Choroid plexus epithelial cell (primary cell): ENCODE measurements around the gene MMP15.

Experiments used
- DNase-seq: peaks from one replicate; pipeline ENCODE4 v3.0.0-alpha.2; 2010; ENCODE audit warnings: low read depth
- H3K4me3 ChIP-seq: 2 replicates; pipeline ENCODE4 v1.5.1; 2011; ENCODE audit warnings: low read depth, mild to moderate bottlenecking, control low read depth, low read length, moderate library complexity
- TF ChIP-seq, protein P1 (sequence below): conservative IDR thresholded peaks from 2 replicates; pipeline ENCODE4 v1.5.1; 2011; ENCODE audit warnings: low read depth, mild to moderate bottlenecking, control low read depth, inconsistent platforms, low read length, moderate library complexity

The MMP15 gene

DNA sequence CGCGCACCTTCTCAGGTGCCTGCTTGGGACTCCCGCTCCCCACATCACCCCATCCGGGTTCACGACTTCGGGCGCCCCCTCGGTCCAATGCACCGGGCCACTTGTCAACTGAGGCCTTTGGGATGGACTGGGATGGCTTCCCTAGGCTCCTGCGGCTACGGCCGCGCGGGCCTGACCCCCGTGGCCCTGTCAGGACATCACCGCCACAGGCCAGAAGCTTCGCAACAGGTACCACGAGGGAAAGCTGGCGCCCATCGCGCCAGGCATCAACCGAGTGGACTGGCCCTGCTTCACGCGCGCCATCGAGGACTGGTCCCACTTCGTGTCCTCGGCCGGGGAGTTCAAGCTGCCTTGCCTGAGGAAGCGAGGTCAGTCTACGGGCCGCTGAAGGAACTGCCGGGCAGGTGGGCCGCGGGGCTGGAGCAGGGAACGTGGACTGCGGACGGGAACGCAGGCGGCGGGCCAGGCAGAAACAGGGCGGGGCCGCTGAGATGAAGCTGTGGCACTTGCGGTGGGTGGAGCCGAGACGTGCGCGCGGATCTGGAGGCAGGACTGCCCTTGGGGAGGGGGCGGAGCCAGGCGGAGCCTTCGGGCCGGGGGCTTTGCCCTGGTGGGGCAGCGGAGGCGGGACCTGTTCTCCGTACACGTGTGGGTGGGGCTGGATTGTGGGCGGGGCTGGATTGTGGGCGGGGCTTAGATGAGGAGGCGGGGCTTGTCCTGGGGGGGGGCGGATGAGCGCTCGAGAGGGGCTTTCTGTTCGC is 40.9 kb upstream of the MMP15 start:
- TF ChIP-seq, protein P1, sequence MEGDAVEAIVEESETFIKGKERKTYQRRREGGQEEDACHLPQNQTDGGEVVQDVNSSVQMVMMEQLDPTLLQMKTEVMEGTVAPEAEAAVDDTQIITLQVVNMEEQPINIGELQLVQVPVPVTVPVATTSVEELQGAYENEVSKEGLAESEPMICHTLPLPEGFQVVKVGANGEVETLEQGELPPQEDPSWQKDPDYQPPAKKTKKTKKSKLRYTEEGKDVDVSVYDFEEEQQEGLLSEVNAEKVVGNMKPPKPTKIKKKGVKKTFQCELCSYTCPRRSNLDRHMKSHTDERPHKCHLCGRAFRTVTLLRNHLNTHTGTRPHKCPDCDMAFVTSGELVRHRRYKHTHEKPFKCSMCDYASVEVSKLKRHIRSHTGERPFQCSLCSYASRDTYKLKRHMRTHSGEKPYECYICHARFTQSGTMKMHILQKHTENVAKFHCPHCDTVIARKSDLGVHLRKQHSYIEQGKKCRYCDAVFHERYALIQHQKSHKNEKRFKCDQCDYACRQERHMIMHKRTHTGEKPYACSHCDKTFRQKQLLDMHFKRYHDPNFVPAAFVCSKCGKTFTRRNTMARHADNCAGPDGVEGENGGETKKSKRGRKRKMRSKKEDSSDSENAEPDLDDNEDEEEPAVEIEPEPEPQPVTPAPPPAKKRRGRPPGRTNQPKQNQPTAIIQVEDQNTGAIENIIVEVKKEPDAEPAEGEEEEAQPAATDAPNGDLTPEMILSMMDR = no peak
- H3K4me3 ChIP-seq = peak overlapping the region; percentile 49
- DNase-seq = peak; percentile 72

DNA sequence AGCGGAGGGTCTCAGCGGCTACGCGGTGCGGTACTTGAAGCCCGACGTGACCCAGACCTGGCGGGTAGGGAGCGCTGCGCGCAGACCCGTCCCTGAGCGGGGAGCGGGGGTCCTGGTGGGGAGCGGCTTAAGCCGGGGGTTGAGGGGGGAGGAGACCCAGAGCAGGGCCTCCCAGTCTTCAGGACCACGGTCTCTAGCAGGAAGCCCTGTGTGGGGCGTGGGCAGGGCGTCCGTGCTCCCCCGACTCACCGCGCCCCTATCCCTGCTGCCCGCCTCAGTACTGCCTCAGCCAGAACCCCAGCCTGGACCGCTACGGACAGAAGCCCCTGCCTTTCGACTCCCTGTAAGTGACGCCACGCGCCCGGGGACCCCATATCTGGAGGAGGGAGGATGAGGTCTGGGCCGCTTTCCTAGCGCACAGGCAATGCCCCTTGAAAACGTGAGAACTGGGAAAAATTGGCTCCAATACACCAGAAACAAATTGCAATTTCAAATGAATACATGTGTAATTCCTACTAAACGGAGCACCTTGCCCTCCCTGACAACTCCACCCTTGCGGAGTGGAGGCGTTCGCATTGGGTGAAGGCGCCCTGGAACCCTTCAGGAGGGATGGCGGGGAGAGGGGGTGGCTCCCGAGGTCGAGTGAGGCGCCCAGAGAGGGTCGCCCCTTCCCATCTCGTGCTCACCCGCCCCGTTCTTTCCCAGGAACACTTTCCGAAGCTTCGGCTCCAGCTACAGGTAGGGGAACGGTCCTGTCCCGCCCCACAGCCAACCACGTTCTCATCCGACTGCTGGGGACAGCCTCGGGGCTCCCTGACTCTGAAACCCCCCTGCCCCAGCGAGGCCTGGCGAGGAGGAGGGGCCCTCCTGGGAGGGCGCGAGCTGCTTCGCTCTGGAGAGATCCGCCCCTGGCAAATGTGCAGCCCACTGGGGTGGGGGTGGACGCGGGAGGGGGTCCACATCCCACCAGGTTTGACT is 40.1 kb upstream of the MMP15 start:
- no peak for DNase-seq
- TF ChIP-seq, protein P1 = no peak
- peak overlapping the region; percentile 49 for H3K4me3 ChIP-seq

DNA sequence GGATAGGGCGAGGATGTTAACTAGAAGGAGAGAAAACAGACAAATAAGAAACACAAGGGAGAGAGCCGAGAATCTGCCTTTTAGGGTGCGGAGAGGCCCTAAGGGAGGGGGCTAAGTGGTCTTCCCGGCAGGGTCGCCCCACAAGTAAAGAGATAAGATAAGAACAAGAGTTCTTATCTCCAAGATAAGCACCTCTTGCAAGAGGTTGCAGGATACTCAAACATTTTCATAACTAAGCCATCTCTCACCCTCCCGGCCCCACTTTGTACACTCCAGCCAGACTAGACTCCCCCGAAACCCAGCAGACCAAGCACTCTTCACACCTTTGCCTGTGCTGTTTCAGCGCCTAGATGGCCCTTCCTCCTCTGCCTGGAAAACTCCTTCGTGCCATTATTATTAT is 39.4 kb upstream of the MMP15 start:
- no peak overlapping the region for H3K4me3 ChIP-seq
- no peak for DNase-seq
- TF ChIP-seq, protein P1 = no peak

DNA sequence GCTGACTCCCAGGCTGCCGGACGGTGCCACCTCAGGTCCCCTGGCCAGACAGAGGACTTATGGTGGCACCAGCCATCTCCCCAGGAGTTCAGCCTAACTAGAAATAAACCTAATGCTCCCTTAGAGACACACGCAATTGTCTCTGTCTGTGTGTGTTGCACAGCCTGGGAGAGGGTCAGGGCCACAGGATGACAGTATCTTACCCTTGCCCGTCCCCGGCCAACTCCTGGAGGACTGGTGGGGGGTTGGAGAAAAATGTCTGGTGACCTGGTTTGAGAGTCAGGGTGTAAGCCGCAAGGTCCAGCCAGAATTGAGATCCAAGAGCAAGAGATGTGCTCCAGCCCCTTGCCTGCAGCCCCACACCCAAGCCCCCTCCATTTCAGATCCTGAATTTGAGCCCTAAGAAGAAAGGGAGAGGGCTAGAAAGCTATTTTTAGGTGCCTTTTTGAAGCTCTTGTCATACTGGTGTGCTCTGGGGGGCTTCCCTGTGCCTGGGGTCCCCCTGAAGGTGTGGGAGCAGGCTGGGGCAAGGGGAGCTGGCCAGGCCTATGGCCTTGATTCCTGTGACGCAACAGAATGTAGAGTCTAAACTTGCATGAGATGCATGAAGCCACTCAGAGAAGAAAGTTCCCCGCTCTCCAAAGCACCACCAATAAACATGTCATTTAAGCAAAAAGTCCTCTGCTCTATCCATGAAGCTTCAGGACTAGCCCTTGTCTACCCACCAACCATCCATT is 37.9 kb upstream of the MMP15 start:
- TF ChIP-seq, protein P1 = no peak
- no peak overlapping the region for H3K4me3 ChIP-seq
- no peak for DNase-seq

DNA sequence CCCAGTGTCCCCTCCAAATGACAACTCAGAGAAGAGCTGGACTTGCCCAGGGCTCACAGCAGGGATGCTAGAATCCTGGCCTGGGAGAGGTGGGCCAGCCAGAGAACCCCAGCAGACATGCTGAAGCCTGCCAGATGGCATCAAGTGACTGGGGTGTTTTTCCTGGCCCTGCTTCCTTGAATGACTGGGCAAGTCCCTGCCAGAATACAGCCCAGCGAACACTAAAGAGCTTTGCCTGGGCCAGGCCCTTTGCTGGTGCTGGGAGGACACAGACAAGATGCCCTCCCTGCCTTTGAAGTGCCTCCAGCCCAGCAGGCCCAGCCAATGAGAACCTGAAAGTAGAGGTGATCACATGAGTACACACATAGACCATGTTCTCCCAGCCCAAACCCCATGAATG is 36.6 kb upstream of the MMP15 start:
- H3K4me3 ChIP-seq = no peak overlapping the region
- no peak for DNase-seq
- TF ChIP-seq, protein P1 = no peak

DNA sequence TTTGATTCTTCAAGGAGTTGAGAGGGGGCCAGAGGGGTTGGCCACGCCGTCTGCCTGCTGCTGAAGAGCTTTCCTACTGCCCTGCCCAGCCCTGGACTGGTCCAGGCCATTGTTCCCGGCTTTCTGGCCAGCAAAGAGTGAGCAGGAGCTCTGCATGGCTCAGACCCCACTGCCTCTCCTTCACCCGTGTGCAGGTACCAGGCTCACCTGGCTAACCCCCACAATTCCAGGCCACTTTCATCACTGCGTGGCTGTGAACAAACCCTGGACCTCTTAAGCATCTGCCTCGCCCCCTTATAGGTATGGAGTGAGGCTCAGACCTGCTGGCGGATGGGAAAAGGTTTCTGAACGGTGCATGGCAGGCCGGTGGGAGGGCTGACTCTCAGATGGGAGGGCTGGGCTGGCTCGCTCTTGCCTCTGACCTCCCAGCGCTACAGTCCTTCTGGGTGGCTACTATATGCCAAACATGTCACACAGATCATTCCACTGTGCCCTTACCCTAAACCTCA is 33.9 kb upstream of the MMP15 start:
- H3K4me3 ChIP-seq = no peak overlapping the region
- DNase-seq = no peak
- TF ChIP-seq, protein P1 = no peak
